ENCODE results near the gene IL17REL. TPM values are rescaled to one million over a fixed set of nuclear protein-coding genes. Genes with fewer than 3 reads are reported as not detected.

The IL17REL gene
- total and polyA plus RNA-seq, 2 of the 13 experiments (the other 11 are each of a cell fraction or from before 2014, with no cell fraction given): not detected

DNA sequence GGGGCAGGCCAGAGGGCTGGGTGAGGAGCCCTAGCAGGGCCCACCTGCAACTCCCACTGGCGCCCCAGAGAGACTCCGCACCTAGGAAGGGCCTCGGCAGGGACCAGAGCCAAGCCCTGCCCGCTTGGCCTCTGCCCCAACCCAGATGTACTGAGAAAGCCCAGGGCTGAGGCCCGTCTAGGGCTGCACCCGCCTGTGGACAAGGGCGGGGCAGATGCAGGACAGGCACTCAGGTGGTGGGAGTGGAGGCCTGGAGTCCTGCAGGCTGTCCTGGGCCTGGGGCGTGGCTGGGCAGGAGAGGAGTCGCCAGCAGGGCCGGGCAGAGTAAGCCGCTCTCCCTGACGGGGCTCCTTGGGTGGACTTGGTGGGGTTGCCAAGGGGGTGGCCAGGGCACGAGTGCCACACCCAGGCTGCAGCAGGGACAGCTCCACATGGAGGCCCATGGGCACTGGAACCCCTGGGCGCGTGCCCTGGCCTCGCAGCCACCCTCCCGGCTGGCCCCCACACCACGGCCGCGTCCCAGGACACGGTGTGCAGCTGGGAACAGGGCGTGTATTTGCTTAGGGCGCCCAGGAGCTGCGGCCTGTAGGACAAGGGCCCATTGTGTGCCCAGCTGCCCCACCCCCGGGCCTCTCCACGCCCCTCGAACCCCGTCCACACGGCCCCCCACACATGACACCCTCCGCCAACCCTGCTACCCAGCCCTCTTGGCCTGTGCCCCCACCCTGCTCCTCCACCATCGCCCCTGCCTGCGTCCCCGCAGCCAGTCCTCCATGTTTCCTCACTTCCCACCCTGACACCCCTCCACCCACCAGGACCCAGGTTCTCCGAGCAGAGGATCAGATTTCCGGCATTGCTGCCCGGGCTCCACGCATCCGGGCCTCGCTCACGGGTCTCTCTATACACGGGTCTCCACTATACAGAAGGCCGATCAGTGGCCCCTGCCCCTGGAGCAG lies 63.3 kb downstream of the IL17REL start (continued):
- TF ChIP-seq RBM22 (optimal IDR thresholded peaks at IDR 0.05; ENCODE audit: low read length) (no peak), ZNF766 (CRISPR knock-in tag; IDR thresholded peaks at IDR 0.05; ENCODE audit: borderline replicate concordance) (0 out of 2 replicates have a peak, but pooled peaks have one; percentile 44), ZMYM3 (CRISPR knock-in tag; IDR thresholded peaks at IDR 0.05) (no peak; the same call in 1 of the 2 replicates), FOXP1 (IDR thresholded peaks at IDR 0.05) (no peak), FOXP1 (CRISPR knock-in tag; IDR thresholded peaks at IDR 0.05) (no peak; the same call in 1 of the 2 replicates), MBNL3 (CRISPR knock-in tag; conservative IDR thresholded peaks at IDR 0.05) (no peak), ZKSCAN8 (CRISPR knock-in tag; IDR thresholded peaks at IDR 0.05; ENCODE audit: borderline replicate concordance) (no peak), ZNF512B (CRISPR knock-in tag; IDR thresholded peaks at IDR 0.05; ENCODE audit: borderline replicate concordance) (no peak), RBM39 (IDR thresholded peaks at IDR 0.05; ENCODE audit: low read depth, low read length, poor library complexity, severe bottlenecking) (peak; percentile 19), ZNF121 (CRISPR knock-in tag; IDR thresholded peaks at IDR 0.05) (peak; percentile 52; the same call in 1 of the 2 replicates), NR2F1 (CRISPR knock-in tag; IDR thresholded peaks at IDR 0.05) (peak in 1 of 2 experiments; percentile 10; a peak in 1 of 4 replicates), KDM3A (CRISPR knock-in tag; IDR thresholded peaks at IDR 0.05; ENCODE audit: low read depth) (no peak), PHB2 (IDR thresholded peaks at IDR 0.05; ENCODE audit: partially characterized antibody) (no peak), XBP1 (CRISPR knock-in tag; IDR thresholded peaks at IDR 0.05) (0 out of 2 replicates have a peak, but pooled peaks have one; percentile 32), GMEB1 (CRISPR knock-in tag; IDR thresholded peaks at IDR 0.05; ENCODE audit: borderline replicate concordance) (no peak), TBX2 (CRISPR knock-in tag; IDR thresholded peaks at IDR 0.05; ENCODE audit: borderline replicate concordance) (peak; percentile 72; the same call in 1 of the 2 replicates), ZFP62 (CRISPR knock-in tag; IDR thresholded peaks at IDR 0.05) (no peak), ZNF274 (CRISPR knock-in tag; IDR thresholded peaks at IDR 0.05) (peak; percentile 61; the same call in 1 of the 2 replicates), HNRNPUL1 (IDR thresholded peaks at IDR 0.05; ENCODE audit: low read depth, low read length) (no peak)
- TF ChIP-seq, protein P1, sequence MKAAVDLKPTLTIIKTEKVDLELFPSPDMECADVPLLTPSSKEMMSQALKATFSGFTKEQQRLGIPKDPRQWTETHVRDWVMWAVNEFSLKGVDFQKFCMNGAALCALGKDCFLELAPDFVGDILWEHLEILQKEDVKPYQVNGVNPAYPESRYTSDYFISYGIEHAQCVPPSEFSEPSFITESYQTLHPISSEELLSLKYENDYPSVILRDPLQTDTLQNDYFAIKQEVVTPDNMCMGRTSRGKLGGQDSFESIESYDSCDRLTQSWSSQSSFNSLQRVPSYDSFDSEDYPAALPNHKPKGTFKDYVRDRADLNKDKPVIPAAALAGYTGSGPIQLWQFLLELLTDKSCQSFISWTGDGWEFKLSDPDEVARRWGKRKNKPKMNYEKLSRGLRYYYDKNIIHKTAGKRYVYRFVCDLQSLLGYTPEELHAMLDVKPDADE (CRISPR knock-in tag; IDR thresholded peaks at IDR 0.05): no peak; the same call in none of the 2 replicates
- TF ChIP-seq, protein P2, sequence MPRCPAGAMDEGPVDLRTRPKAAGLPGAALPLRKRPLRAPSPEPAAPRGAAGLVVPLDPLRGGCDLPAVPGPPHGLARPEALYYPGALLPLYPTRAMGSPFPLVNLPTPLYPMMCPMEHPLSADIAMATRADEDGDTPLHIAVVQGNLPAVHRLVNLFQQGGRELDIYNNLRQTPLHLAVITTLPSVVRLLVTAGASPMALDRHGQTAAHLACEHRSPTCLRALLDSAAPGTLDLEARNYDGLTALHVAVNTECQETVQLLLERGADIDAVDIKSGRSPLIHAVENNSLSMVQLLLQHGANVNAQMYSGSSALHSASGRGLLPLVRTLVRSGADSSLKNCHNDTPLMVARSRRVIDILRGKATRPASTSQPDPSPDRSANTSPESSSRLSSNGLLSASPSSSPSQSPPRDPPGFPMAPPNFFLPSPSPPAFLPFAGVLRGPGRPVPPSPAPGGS (CRISPR knock-in tag; IDR thresholded peaks at IDR 0.05): peak; percentile 59; the same call in 1 of the 2 replicates
- TF ChIP-seq, protein P3, sequence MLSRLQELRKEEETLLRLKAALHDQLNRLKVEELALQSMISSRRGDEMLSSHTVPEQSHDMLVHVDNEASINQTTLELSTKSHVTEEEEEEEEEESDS (CRISPR knock-in tag; IDR thresholded peaks at IDR 0.05; ENCODE audit: borderline replicate concordance): no peak

Measured in HepG2 (cell line).